HFFc6 (cell line): ENCODE measurements around the gene C1orf146. TPM values are rescaled to one million over a fixed set of nuclear protein-coding genes. Genes with fewer than 3 reads are reported as not detected.
"Not testable (repeated sequence)": the region's sequence is repeated elsewhere in the genome, so short reads cannot be mapped to it uniquely, and the experiment has no call there.

ENCODE experiments used
- DNase-seq: peaks from one replicate; pipeline ENCODE4 v3.0.0-alpha.2; 2018
- H3K27ac Mint-ChIP-seq: 2 replicates; pipeline ENCODE4 v1.8.0; 2020; ENCODE audit warnings: mild to moderate bottlenecking, mixed read lengths
- H3K27me3 Mint-ChIP-seq: 2 replicates; pipeline ENCODE4 v1.8.0; 2021; ENCODE audit warnings: mild to moderate bottlenecking, moderate library complexity, mixed read lengths; ENCODE audit not compliant: insufficient read depth
- H3K36me3 Mint-ChIP-seq: 2 replicates; pipeline ENCODE4 v1.8.0; 2021; ENCODE audit warnings: low read depth, mixed read lengths
- H3K4me1 Mint-ChIP-seq: 2 replicates; pipeline ENCODE4 v1.8.0; 2020; ENCODE audit warnings: low read depth, mixed read lengths
- H3K4me3 Mint-ChIP-seq: 2 replicates; pipeline ENCODE4 v1.8.0; 2020; ENCODE audit warnings: mild to moderate bottlenecking, moderate library complexity, mixed read lengths
- H3K9me3 Mint-ChIP-seq: 2 replicates; pipeline ENCODE4 v1.8.0; 2020; ENCODE audit warnings: mild to moderate bottlenecking, mixed read lengths
- CTCF ChIP-seq: fragments of 200-600 bp; sonication (generic); IDR thresholded peaks from 2 replicates; pipeline ENCODE4 v1.5.0; 2021; ENCODE audit warnings: antibody characterized with exemption, mild to moderate bottlenecking
- total RNA-seq, 6 experiments: library from RNA; stranded (reverse); fragmentation: NEBNext Ultra II Directional; extraction: Animal tissue kit (Norgen Biotek cat#: 25700); gene quantifications; 2 replicates in 1 of 6; 3 replicates in 5 of 6; pipeline ENCODE4 v1.2.3, GENCODE V29; 2021

C1orf146 gene
- total RNA-seq, 6 experiments from 2014 or later = not detected

- no peaks in the 10 kb centered on the region for H3K9me3 Mint-ChIP-seq
- no peak for TF ChIP-seq CTCF
- DNase-seq = no peak
- no peaks in the 10 kb centered on the region for H3K27me3 Mint-ChIP-seq
- peaks cover 30% of the 10 kb centered on the region for H3K4me1 Mint-ChIP-seq
- no peak overlapping the region for H3K4me3 Mint-ChIP-seq
- H3K36me3 Mint-ChIP-seq = peaks cover 13% of the 10 kb centered on the region; the same call in 1 of the 2 replicates
- no peak overlapping the region for H3K27ac Mint-ChIP-seq
These were observed 55.3 kb downstream of the C1orf146 start for GRCh38 chr1:92273039-92273438.

GRCh38 chr1:92274939-92275338 is 57.2 kb downstream of the C1orf146 start:
- H3K36me3 Mint-ChIP-seq = peaks cover 13% of the 10 kb centered on the region; the same call in 1 of the 2 replicates
- DNase-seq = no peak
- no peaks in the 10 kb centered on the region for H3K27me3 Mint-ChIP-seq
- peaks cover 30% of the 10 kb centered on the region for H3K4me1 Mint-ChIP-seq
- no peak for TF ChIP-seq CTCF
- H3K4me3 Mint-ChIP-seq = no peak overlapping the region
- peak overlapping the region; percentile 32; the same call in 1 of the 2 replicates for H3K27ac Mint-ChIP-seq
- H3K9me3 Mint-ChIP-seq = no peaks in the 10 kb centered on the region

- H3K27me3 Mint-ChIP-seq = no peaks in the 10 kb centered on the region
- TF ChIP-seq CTCF = no peak
- no peak overlapping the region for H3K27ac Mint-ChIP-seq
- peaks cover 24% of the 10 kb centered on the region for H3K36me3 Mint-ChIP-seq
- H3K9me3 Mint-ChIP-seq = no peaks in the 10 kb centered on the region
- no peak for DNase-seq
- no peak overlapping the region for H3K4me3 Mint-ChIP-seq
- H3K4me1 Mint-ChIP-seq = peaks cover 30% of the 10 kb centered on the region
These were observed 58.4 kb downstream of the C1orf146 start for GRCh38 chr1:92276082-92276481.

- no peak for TF ChIP-seq CTCF
- H3K27ac Mint-ChIP-seq = peak overlapping the region; percentile 55
- peaks cover 35% of the 10 kb centered on the region for H3K36me3 Mint-ChIP-seq
- no peak overlapping the region for H3K4me3 Mint-ChIP-seq
- DNase-seq = peak; percentile 44
- H3K27me3 Mint-ChIP-seq = no peaks in the 10 kb centered on the region
- peaks cover 30% of the 10 kb centered on the region for H3K4me1 Mint-ChIP-seq
- H3K9me3 Mint-ChIP-seq = no peaks in the 10 kb centered on the region
These were observed 59.5 kb downstream of the C1orf146 start for GRCh38 chr1:92277105-92277723.

- H3K27me3 Mint-ChIP-seq, H3K4me3 Mint-ChIP-seq, H3K9me3 Mint-ChIP-seq, H3K27ac Mint-ChIP-seq, DNase-seq: not testable (repeated sequence)
- Mint-ChIP-seq H3K36me3 (peaks cover 60% of the 10 kb centered on the region), H3K4me1 (peaks cover 26% of the 10 kb centered on the region)
These were observed 62.1 kb downstream of the C1orf146 start for GRCh38 chr1:92279781-92280180.

- Mint-ChIP-seq H3K4me1 (peaks cover 15% of the 10 kb centered on the region), H3K36me3 (peaks cover 62% of the 10 kb centered on the region)
- not testable (repeated sequence) for H3K27ac Mint-ChIP-seq, H3K4me3 Mint-ChIP-seq, H3K27me3 Mint-ChIP-seq, H3K9me3 Mint-ChIP-seq, DNase-seq
These were observed 63.7 kb downstream of the C1orf146 start for GRCh38 chr1:92281411-92281810.
